SHP77 (cell line): Measurements from ENCODE around the gene GSTCD.

Source experiments
- DNase-seq, 2 experiments: peaks; one replicate each; lab custom pipeline; 2025; lab: John Stamatoyannopoulos, UW

The GSTCD gene

GRCh38 chr4:105894660-105895582 lies 186.3 kb downstream of the GSTCD start, which contains the start of gene NPNT:
Gene NPNT (plus strand): TSS chr4:105895471. CDS start chr4:105895653, 182 bp downstream.
- peak in 1 of 2 experiments; percentile 18 for DNase-seq

GRCh38 chr4:105895583-105896460 lies 187.2 kb downstream of the GSTCD start:
- DNase-seq, result no peak

DNA sequence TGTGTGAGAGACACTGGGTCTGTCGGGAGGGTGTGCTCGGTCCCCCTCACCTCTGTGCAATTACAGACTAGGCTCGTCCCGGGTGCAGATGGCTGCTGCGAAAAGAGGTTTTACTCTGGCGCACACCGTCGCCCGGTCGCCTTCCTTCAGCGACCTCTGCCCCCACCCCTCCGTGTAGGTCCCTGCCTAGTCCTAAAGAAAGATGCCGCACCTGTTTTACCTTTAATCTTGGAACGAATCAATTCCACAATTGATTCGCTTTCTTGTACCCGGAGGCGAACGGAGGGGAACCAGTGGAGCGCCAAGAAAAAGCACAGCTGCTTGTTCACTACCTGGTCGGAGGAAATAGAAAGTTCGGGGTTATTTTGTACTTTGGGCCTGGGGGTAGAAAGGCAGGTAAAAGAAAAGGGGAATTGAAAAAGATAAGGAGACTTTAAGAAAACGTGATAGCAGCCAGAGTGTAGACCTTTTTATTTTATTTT lies 187.9 kb downstream of the GSTCD start:
- no peak for DNase-seq
